HEK293T (cell line): ENCODE results near the gene ANXA6.

Source experiments
- BHLHE40 ChIP-seq: fragments of 450-650 bp; IDR thresholded peaks from 2 replicates; pipeline ENCODE4 v1.6.1; 2016; ENCODE audit warnings: mild to moderate bottlenecking, moderate library complexity, borderline replicate concordance
- ELF4 ChIP-seq: fragments of 450-650 bp; IDR thresholded peaks from 2 replicates; pipeline ENCODE4 v1.6.1; 2017; ENCODE audit warnings: antibody characterized with exemption
- FOXA1 ChIP-seq: fragments of 450-650 bp; IDR thresholded peaks from 2 replicates; pipeline ENCODE4 v1.6.1; 2016; ENCODE audit warnings: mild to moderate bottlenecking
- FOXK2 ChIP-seq: fragments of 450-650 bp; IDR thresholded peaks from 2 replicates; pipeline ENCODE4 v1.6.1; 2016; ENCODE audit warnings: mild to moderate bottlenecking
- FOXM1 ChIP-seq: fragments of 450-650 bp; IDR thresholded peaks from 2 replicates; pipeline ENCODE4 v1.6.1; 2017; ENCODE audit warnings: mild to moderate bottlenecking, borderline replicate concordance
- LEF1 ChIP-seq: fragments of 450-650 bp; IDR thresholded peaks from 2 replicates; pipeline ENCODE4 v1.6.1; 2017; ENCODE audit warnings: mild to moderate bottlenecking, borderline replicate concordance
- SP1 ChIP-seq: fragments of 450-650 bp; IDR thresholded peaks from 2 replicates; pipeline ENCODE4 v1.6.1; 2017
- SUZ12 ChIP-seq: fragments of 450-650 bp; IDR thresholded peaks from 2 replicates; pipeline ENCODE4 v1.6.1; 2016; ENCODE audit warnings: mild to moderate bottlenecking
- TARDBP ChIP-seq: fragments of 450-650 bp; IDR thresholded peaks from 2 replicates; pipeline ENCODE4 v1.6.1; 2016
- ZNF384 ChIP-seq: fragments of 450-650 bp; IDR thresholded peaks from 2 replicates; pipeline ENCODE4 v1.6.1; 2016
- TF ChIP-seq, protein P1 (sequence below): fragments of 450-650 bp; IDR thresholded peaks from 2 replicates; pipeline ENCODE4 v1.6.1; 2016

DNA sequence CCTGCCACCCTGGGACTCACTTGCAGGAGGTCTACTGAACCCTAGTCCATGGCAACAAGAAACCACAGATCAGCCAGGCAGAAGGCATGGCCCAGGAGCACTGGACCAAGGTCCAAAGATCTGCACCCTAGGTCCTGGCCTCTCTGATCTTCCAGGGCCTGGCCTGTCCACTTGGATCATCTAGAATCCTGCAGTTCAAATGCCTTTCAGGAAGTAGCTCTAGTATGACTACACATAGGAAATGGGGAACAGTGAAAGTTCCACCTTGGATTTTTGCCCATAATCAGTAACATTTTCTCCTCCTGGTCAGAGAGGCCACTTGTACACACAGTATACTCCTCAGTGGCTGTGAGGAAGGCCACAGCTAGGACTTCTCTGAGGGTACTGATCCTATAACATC, 11.5 kb downstream of the ANXA6 start:
- TF ChIP-seq BHLHE40 (no peak), TARDBP (no peak), SUZ12 (no peak), ELF4 (no peak), FOXM1 (no peak), LEF1 (no peak), FOXA1 (no peak), SP1 (no peak), ZNF384 (no peak), FOXK2 (no peak)
- TF ChIP-seq, protein P1, sequence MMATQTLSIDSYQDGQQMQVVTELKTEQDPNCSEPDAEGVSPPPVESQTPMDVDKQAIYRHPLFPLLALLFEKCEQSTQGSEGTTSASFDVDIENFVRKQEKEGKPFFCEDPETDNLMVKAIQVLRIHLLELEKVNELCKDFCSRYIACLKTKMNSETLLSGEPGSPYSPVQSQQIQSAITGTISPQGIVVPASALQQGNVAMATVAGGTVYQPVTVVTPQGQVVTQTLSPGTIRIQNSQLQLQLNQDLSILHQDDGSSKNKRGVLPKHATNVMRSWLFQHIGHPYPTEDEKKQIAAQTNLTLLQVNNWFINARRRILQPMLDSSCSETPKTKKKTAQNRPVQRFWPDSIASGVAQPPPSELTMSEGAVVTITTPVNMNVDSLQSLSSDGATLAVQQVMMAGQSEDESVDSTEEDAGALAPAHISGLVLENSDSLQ: no peak
